GM21737 (cell line): Measurements from ENCODE around the gene CYB5R4.
"Not testable (repeated sequence)": the region's sequence is repeated elsewhere in the genome, so short reads cannot be mapped to it uniquely, and the experiment has no call there.

Source experiments
- ATAC-seq: cut with Tn5 transposase; IDR thresholded peaks from one replicate; pipeline ENCODE4 v1.9.1; 2021; ENCODE audit warnings: mild to moderate bottlenecking, moderate library complexity; ENCODE audit not compliant: unreplicated experiment

The CYB5R4 gene

GRCh38 chr6:83907623-83908390 is 48.3 kb downstream of the CYB5R4 start:
- not testable (repeated sequence) for ATAC-seq

DNA sequence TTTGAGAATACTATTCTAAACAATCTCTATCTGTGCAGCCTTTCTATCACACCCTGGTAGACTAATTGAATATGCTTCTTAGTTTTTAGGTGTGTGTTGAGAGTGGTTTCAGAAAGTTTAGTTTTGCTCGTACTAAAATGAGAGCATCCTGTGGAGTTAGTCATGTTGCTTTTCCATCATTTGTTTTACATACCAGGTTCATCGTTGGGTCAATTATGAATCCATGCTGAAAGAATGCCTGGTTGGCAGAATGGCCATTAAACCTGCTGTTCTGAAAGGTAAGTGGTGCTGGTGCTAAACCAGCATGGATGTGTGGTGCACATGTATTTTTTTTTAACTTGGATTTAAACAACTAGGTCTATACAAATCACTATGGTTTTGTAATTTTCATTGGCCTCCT is 49.3 kb downstream of the CYB5R4 start:
- ATAC-seq, result no peak

GRCh38 chr6:83911278-83911677 is 51.8 kb downstream of the CYB5R4 start:
- no peak for ATAC-seq

- ATAC-seq, result no peak
Measured at GRCh38 chr6:83914953-83915352, 55.5 kb downstream of the CYB5R4 start.

GRCh38 chr6:83917001-83917400 is 57.5 kb downstream of the CYB5R4 start:
- no peak for ATAC-seq

GRCh38 chr6:83920017-83920416 is 60.5 kb downstream of the CYB5R4 start:
- ATAC-seq, result no peak

DNA sequence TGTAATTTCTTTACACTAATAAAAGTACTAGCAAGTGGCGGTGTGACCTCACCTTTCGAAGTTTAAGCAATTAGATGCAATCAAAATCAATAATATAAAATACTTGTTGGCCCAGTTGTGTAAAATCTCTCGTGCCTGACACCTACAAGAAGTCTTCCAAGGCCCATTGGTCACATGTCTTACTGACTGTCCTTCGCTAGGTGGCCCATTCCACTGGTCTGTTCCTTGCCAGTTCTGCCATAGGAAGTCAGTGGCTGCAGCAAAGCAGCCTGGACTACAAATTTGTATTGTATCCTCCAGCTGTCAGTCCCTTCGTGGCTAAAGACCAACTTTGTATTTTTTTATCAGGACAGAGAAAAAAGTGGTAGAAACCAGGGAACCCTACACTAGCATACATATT is 61.8 kb downstream of the CYB5R4 start:
- ATAC-seq, result no peak

GRCh38 chr6:83927470-83927869 is 68.0 kb downstream of the CYB5R4 start:
- ATAC-seq, result no peak

- ATAC-seq, result no peak
Measured at GRCh38 chr6:83928286-83928685, 68.8 kb downstream of the CYB5R4 start.

DNA sequence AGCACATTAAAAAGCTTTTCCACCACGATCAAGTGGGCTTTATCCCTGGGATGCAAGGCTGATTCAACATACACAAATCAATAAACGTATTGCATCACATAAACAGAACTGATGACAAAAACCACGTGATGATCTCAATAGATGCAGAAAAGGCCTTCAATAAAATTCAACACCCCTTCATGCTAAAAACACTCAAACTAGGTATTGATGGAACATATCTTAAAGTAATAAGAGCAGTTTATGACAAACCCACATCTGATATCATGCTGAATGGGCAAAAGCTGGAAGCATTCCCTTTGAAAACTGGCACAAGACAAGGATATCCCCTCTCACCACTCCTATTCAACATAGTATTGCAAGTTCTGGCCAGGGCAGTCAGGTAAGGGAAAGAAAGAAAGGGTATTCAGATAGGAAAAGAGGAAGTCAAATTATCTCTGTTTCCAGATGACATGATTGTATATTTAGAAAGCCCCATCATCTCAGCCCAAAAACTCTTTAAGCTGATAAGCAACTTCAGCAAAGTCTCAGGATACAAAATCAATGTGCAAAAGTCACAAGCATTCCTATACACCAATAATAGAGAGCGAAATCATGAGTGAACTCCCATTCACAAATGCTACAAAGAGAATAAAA is 86.8 kb downstream of the CYB5R4 start:
- not testable (repeated sequence) for ATAC-seq

- ATAC-seq, result not testable (repeated sequence)
Measured at GRCh38 chr6:83947983-83948382, 88.5 kb downstream of the CYB5R4 start.

DNA sequence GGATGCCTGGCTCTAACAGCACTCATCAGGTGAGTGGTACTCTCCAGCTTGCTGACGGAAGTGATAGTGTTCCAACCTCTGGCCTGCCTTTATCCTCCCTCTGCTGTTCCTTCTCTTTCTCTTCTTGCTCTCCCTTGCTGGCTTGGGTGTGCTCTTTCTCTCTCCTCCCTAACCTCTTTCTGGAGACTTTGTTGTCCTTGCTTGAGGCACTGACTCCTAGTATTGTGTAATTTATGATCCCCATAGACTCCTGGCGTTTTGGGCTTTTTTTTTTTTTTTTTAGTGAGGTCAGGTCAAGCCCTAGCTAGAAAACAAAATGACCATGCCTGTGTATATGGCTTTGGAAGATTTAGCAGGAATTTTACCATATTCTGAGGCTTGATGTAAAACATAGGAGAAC is 89.4 kb downstream of the CYB5R4 start:
- no peak for ATAC-seq

DNA sequence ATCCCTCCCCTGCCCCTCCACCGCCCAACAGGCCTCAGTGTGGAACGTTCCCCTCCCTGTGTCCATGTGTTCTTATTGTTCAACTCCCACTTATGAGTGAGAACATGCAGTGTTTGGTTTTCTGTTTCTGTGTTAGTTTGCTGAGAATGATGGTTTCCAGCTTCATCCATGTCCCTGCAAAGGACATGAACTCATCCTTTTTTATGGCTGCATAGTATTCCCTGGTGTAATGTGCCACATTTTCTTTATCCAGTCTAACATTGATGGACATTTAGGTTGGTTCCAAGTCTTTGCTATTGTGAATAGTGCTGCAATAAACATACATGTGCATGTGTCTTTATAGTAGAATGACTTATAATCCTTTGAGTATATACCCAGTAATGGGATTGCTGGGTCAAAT is 91.9 kb downstream of the CYB5R4 start:
- ATAC-seq, result not testable (repeated sequence)

- ATAC-seq, result no peak
Measured at GRCh38 chr6:83952830-83953229, 93.3 kb downstream of the CYB5R4 start.

- no peak for ATAC-seq
Measured at GRCh38 chr6:83954371-83954770, 94.9 kb downstream of the CYB5R4 start.

- ATAC-seq, result no peak
Measured at GRCh38 chr6:83958241-83958685, 98.8 kb downstream of the CYB5R4 start.

- no peak for ATAC-seq
Measured at GRCh38 chr6:83960664-83961063, 101.2 kb downstream of the CYB5R4 start.

DNA sequence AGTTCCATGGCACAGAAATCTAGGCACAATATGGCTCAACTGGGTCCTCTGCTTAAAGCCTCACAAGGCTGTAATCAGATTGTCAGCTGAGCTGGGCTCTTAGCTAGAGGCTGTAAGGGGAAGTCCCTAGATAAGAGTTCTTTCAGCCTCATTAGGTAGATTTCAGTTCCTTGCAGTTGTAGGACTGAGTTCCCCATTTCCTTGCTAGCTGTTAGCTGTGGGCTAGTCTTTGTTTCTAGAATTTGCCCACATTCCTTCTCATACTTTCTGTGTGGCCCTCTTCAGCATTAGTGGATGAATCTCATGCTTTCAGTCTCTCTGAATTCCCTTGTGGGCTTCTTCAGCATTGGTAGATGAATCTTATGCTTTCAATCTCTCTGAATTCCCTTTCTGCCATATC is 103.1 kb downstream of the CYB5R4 start:
- peak; percentile 90 for ATAC-seq

DNA sequence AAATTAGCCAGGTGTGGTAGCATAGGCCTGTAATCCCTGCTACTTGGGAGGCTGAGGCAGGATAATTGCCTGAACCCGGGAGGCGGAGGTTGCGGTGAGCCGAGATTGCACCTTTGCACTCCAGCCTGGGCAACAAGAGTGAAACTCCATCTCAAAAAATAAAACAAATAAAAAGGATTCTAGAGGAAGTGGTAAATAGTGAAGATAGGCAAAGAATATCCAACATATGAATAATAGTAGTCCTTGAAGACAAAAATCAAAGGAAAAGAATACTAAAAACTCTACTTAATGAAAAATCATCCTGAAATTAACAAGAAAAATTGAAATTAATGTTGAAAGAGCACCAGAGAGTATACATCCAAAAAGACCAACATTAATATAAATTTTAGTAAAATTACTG is 107.0 kb downstream of the CYB5R4 start:
- ATAC-seq, result no peak

- ATAC-seq, result no peak
Measured at GRCh38 chr6:83970582-83970981, 111.1 kb downstream of the CYB5R4 start.

DNA sequence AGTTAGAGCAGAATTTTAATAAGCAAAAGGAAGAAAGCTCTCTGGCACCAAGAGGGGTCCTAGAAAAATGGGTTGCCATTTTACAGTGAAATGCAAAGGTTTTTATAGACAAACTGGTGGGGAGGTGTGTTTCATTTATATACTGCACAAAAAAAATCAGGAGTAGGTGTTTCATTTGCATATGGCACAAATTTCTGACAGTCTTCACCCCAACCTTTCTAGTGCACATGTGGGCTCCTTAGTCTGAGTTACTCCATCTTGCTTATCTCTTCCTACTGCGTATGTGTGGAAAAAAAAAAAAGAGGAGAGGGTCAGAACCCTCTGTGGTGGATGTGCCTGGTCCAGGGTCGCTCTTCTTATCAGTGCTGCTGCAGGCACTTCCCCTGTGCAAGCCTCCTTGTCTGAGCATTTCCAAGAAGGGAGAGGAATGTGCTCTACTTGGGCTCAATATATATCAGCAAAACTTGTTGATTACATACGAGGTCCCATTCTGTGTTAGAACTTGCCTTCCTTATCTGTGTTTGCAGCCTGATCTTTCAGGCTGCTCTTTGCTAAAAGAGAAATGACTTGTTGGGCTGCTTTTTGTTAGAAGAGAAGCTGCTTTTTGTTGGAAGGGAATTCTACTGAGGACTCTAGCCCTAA is 115.0 kb downstream of the CYB5R4 start:
- ATAC-seq, result no peak
